Measurements from ENCODE around the gene EPB41L3. TPM values are rescaled to one million over a fixed set of nuclear protein-coding genes. Genes with fewer than 3 reads are reported as not detected.

EPB41L3 gene
- total RNA-seq, 2 donors from 2014 or later = 28.0 to 34.8 TPM

- ATAC-seq (peak; percentile 72 to 86), DNase-seq (peak; percentile 78)
- intact Hi-C loops (cut with DNase I) = no loop called here
These were observed 80.4 kb downstream of the EPB41L3 start for GRCh38 chr18:5463390-5463789.

GRCh38 chr18:5462227-5462626 lies 81.6 kb downstream of the EPB41L3 start:
- intact Hi-C loops (cut with DNase I) = no loop called here
- DNase-seq = no peak
- ATAC-seq = no peak

- intact Hi-C loops (cut with DNase I) = no loop called here
- ATAC-seq (no peak), DNase-seq (no peak)
These were observed 82.8 kb downstream of the EPB41L3 start for GRCh38 chr18:5461041-5461440.

- ATAC-seq = no peak
- intact Hi-C loops (cut with DNase I) = loop anchor here in 1 of 2 donors (5.0 kb wide), 1 partner anchor 90 kb away; no protein-coding TSS in a partner anchor
These were observed 86.3 kb downstream of the EPB41L3 start for GRCh38 chr18:5457462-5457957.

GRCh38 chr18:5456577-5457461 lies 87.0 kb downstream of the EPB41L3 start:
- intact Hi-C loops (cut with DNase I) = loop anchor here in 1 of 2 donors (5.0 kb wide), 1 partner anchor 90 kb away; no protein-coding TSS in a partner anchor
- peak; percentile 27 for DNase-seq
- peak; percentile 80 to 92 for ATAC-seq

More at GRCh38 chr18:5457462-5457957, 86.3 kb downstream of the EPB41L3 start:
- DNase-seq = no peak

GRCh38 chr18:5455674-5456073 lies 88.1 kb downstream of the EPB41L3 start:
- intact Hi-C loops (cut with DNase I) = loop anchor here in 1 of 2 donors (5.0 kb wide), 1 partner anchor 92 kb away; no protein-coding TSS in a partner anchor
- DNase-seq (no peak), ATAC-seq (peak in 1 of 2 donors; percentile 18)

- DNase-seq (no peak), ATAC-seq (no peak)
- intact Hi-C loops (cut with DNase I) = no loop called here
These were observed 90.8 kb downstream of the EPB41L3 start for GRCh38 chr18:5452943-5453443.

GRCh38 chr18:5451871-5452270 lies 91.9 kb downstream of the EPB41L3 start:
- no peak for DNase-seq
- ATAC-seq = no peak
- intact Hi-C loops (cut with DNase I) = no loop called here

- intact Hi-C loops (cut with DNase I) = no loop called here
- no peak for ATAC-seq
- no peak for DNase-seq
These were observed 92.6 kb downstream of the EPB41L3 start for GRCh38 chr18:5451150-5451549.

- DNase-seq (no peak), ATAC-seq (no peak)
- intact Hi-C loops (cut with DNase I) = no loop called here
These were observed 93.8 kb downstream of the EPB41L3 start for GRCh38 chr18:5449858-5450509.

- no peak for DNase-seq
- intact Hi-C loops (cut with DNase I) = no loop called here
- ATAC-seq = no peak
These were observed 96.4 kb downstream of the EPB41L3 start for GRCh38 chr18:5447442-5447841.

GRCh38 chr18:5444847-5445246 lies 99.0 kb downstream of the EPB41L3 start:
- DNase-seq = no peak
- ATAC-seq = no peak
- intact Hi-C loops (cut with DNase I) = no loop called here

GRCh38 chr18:5444269-5444668 lies 99.5 kb downstream of the EPB41L3 start:
- ATAC-seq = no peak
- DNase-seq = no peak
- intact Hi-C loops (cut with DNase I) = no loop called here

- DNase-seq (no peak), ATAC-seq (peak in 1 of 2 donors; percentile 45)
- intact Hi-C loops (cut with DNase I) = no loop called here
These were observed 103.7 kb downstream of the EPB41L3 start for GRCh38 chr18:5439986-5440696.

GRCh38 chr18:5434425-5434824 lies 109.4 kb downstream of the EPB41L3 start:
- DNase-seq = no peak
- ATAC-seq = no peak
- intact Hi-C loops (cut with DNase I) = no loop called here

- DNase-seq (no peak), ATAC-seq (no peak)
- intact Hi-C loops (cut with DNase I) = no loop called here
These were observed 111.8 kb downstream of the EPB41L3 start for GRCh38 chr18:5431836-5432575.

- DNase-seq = no peak
- intact Hi-C loops (cut with DNase I) = no loop called here
- no peak for ATAC-seq
These were observed 113.7 kb downstream of the EPB41L3 start for GRCh38 chr18:5430131-5430530.

- DNase-seq = no peak
- no peak for ATAC-seq
- intact Hi-C loops (cut with DNase I) = no loop called here
These were observed 114.1 kb downstream of the EPB41L3 start for GRCh38 chr18:5429681-5430080.

- intact Hi-C loops (cut with DNase I) = no loop called here
These were observed 118.1 kb downstream of the EPB41L3 start for GRCh38 chr18:5425721-5426120.

More at GRCh38 chr18:5425721-5426120, 118.1 kb downstream of the EPB41L3 start:
- DNase-seq (no peak), ATAC-seq (no peak)
